Endodermal cell (in vitro differentiated cells): Measurements from ENCODE around the gene ATRN. TPM values are rescaled to one million over a fixed set of nuclear protein-coding genes. Genes with fewer than 3 reads are reported as not detected.

Experiments
- DNase-seq: peaks from one replicate; pipeline ENCODE4 v3.0.0-alpha.2; 2017
- H3K27ac ChIP-seq: 2 replicates; pipeline ENCODE4 v1.5.1; 2013; ENCODE audit warnings: mild to moderate bottlenecking, low read depth, low read length, moderate library complexity
- H3K27me3 ChIP-seq: 2 replicates; pipeline ENCODE4 v1.6.1; 2013; ENCODE audit warnings: mild to moderate bottlenecking, low read length, moderate library complexity; ENCODE audit not compliant: insufficient read depth, control insufficient read depth, poor library complexity, severe bottlenecking
- H3K36me3 ChIP-seq: 2 replicates; pipeline ENCODE4 v1.7.0; 2013; ENCODE audit warnings: mild to moderate bottlenecking, low read length, moderate library complexity; ENCODE audit not compliant: control insufficient read depth, insufficient read depth
- H3K4me1 ChIP-seq: one replicate; pipeline ENCODE4 v1.7.0; 2013; ENCODE audit warnings: low read length; ENCODE audit not compliant: control insufficient read depth, insufficient read depth
- H3K4me3 ChIP-seq: 2 replicates; pipeline ENCODE4 v1.5.1; 2013; ENCODE audit warnings: mild to moderate bottlenecking, low read length, moderate library complexity
- H3K9ac ChIP-seq: 2 replicates; pipeline ENCODE4 v1.6.1; 2013; ENCODE audit warnings: mild to moderate bottlenecking, low read length, moderate library complexity; ENCODE audit not compliant: poor library complexity, severe bottlenecking; ENCODE audit errors: extremely low read depth
- H3K9me3 ChIP-seq: 2 replicates; pipeline ENCODE4 v1.6.1; 2013; ENCODE audit warnings: mild to moderate bottlenecking, low read length, moderate library complexity; ENCODE audit not compliant: control insufficient read depth
- H3K27ac Mint-ChIP-seq: 2 replicates; pipeline ENCODE4 v1.8.0; 2020; ENCODE audit warnings: mixed read lengths
- H3K27me3 Mint-ChIP-seq: 2 replicates; pipeline ENCODE4 v1.8.0; 2021; ENCODE audit warnings: mild to moderate bottlenecking, mixed read lengths; ENCODE audit not compliant: insufficient read depth
- H3K36me3 Mint-ChIP-seq: 2 replicates; pipeline ENCODE4 v1.8.0; 2020; ENCODE audit warnings: low read depth, mixed read lengths
- H3K4me1 Mint-ChIP-seq: 2 replicates; pipeline ENCODE4 v1.8.0; 2020; ENCODE audit warnings: mixed read lengths
- H3K4me3 Mint-ChIP-seq: 2 replicates; pipeline ENCODE4 v1.8.0; 2020; ENCODE audit warnings: mild to moderate bottlenecking, moderate library complexity, mixed read lengths
- H3K9me3 Mint-ChIP-seq: 2 replicates; pipeline ENCODE4 v1.8.0; 2020; ENCODE audit warnings: mild to moderate bottlenecking, mixed read lengths
- WGBS, 2 experiments: methylation state at CpG; one replicate each; pipeline versions ENCODE4 v1.1.5 to v1.1.7; 2013; ENCODE audit warnings: missing lambda C conversion rate in 2 of 2, mixed read lengths in 1 of 2; ENCODE audit not compliant: insufficient coverage in 1 of 2, insufficient read length in 1 of 2; 5-methylcytosine and 5-hydroxymethylcytosine counted together
- total RNA-seq, 2 donors: library from RNA; stranded (reverse); fragmentation: NEBNext Ultra II Directional in 1 of 2; extraction: Animal tissue kit (Norgen Biotek cat#: 25700) in 1 of 2; gene quantifications; 2 replicates in 1 of 2; 3 replicates in 1 of 2; pipeline ENCODE4 v1.2.1, GENCODE V29; 2021
- TF ChIP-seq, protein P1 (sequence below): fragments of 200-600 bp; sonication (generic); conservative IDR thresholded peaks from 2 replicates; pipeline ENCODE4 v1.5.0; 2021; ENCODE audit warnings: antibody characterized with exemption, mild to moderate bottlenecking

ATRN gene
- total RNA-seq, 2 donors from 2014 or later = 27.4 to 31.2 TPM

GRCh38 chr20:3502878-3503277 is 32.1 kb downstream of the ATRN start:
- TF ChIP-seq, protein P1, sequence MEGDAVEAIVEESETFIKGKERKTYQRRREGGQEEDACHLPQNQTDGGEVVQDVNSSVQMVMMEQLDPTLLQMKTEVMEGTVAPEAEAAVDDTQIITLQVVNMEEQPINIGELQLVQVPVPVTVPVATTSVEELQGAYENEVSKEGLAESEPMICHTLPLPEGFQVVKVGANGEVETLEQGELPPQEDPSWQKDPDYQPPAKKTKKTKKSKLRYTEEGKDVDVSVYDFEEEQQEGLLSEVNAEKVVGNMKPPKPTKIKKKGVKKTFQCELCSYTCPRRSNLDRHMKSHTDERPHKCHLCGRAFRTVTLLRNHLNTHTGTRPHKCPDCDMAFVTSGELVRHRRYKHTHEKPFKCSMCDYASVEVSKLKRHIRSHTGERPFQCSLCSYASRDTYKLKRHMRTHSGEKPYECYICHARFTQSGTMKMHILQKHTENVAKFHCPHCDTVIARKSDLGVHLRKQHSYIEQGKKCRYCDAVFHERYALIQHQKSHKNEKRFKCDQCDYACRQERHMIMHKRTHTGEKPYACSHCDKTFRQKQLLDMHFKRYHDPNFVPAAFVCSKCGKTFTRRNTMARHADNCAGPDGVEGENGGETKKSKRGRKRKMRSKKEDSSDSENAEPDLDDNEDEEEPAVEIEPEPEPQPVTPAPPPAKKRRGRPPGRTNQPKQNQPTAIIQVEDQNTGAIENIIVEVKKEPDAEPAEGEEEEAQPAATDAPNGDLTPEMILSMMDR = no peak
- no peak for DNase-seq
- H3K4me1 Mint-ChIP-seq = no peaks in the 10 kb centered on the region
- Histone ChIP-seq H3K4me3 (no peak overlapping the region), H3K9ac (no peak overlapping the region), H3K36me3 (no peaks in the 10 kb centered on the region), H3K27me3 (no peaks in the 10 kb centered on the region), H3K4me1 (no peaks in the 10 kb centered on the region), H3K9me3 (no peaks in the 10 kb centered on the region), H3K27ac (no peak overlapping the region)
- WGBS, 2 experiments = 95% methylated on average over 2 of the region's 2 CpGs; no CpG with 5 or more reads in 1 of the 2 experiments
- no peaks in the 10 kb centered on the region for H3K36me3 Mint-ChIP-seq
- no peaks in the 10 kb centered on the region for H3K27me3 Mint-ChIP-seq
- H3K4me3 Mint-ChIP-seq = no peak overlapping the region
- H3K9me3 Mint-ChIP-seq = no peaks in the 10 kb centered on the region
- H3K27ac Mint-ChIP-seq = no peak overlapping the region

DNA sequence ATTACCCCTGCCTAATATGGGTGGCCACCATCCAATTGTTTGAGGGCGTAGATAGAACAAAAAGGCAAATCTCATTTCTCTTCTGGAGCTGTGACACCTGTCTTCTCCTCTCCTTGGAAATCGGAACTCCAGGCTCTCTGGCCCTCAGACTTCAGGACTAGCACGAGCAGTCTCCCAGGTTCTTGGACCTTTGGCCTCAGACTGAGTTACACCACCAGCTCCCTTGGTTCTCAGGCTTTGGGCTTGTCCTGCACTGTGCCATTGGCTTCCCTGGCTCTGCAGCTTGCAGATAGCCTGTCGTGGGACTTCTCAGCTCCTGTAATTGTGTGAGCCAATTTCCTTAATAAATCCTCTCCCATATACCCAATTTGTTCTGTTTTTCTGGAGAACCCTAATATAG is 34.3 kb downstream of the ATRN start:
- Histone ChIP-seq H3K9ac (no peak overlapping the region), H3K9me3 (no peaks in the 10 kb centered on the region), H3K4me1 (no peaks in the 10 kb centered on the region), H3K27ac (no peak overlapping the region), H3K27me3 (no peaks in the 10 kb centered on the region), H3K36me3 (no peaks in the 10 kb centered on the region), H3K4me3 (no peak overlapping the region)
- no peaks in the 10 kb centered on the region for H3K9me3 Mint-ChIP-seq
- H3K36me3 Mint-ChIP-seq = no peaks in the 10 kb centered on the region
- H3K4me1 Mint-ChIP-seq = no peaks in the 10 kb centered on the region
- no peak overlapping the region for H3K27ac Mint-ChIP-seq
- WGBS, 2 experiments = 91 to 93% methylated on average over 4 of the region's 4 CpGs
- H3K4me3 Mint-ChIP-seq = no peak overlapping the region
- H3K27me3 Mint-ChIP-seq = no peaks in the 10 kb centered on the region
- DNase-seq = no peak
- TF ChIP-seq, protein P1 = no peak

DNA sequence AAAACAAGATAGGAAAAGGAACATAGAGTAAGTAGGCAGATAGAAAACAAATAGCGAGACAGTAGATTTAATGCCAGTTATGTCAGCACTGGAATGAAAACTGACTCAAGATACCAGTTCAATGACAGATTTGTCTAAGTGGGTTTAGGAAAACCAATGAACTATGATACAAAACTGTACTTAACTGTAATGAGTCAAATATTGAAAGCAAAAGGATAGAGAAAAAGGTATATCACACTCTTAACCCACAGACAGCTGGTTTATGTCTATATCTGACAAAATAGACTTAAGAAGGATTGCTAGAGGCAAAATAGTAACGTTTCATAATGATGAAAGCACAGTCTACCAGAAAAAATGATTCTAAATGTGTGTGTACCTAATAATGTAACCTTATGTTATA is 38.2 kb downstream of the ATRN start:
- Mint-ChIP-seq H3K4me1 (no peaks in the 10 kb centered on the region), H3K36me3 (no peaks in the 10 kb centered on the region), H3K27ac (no peak overlapping the region), H3K4me3 (no peak overlapping the region), H3K27me3 (no peaks in the 10 kb centered on the region), H3K9me3 (peaks cover 2% of the 10 kb centered on the region)
- no peak overlapping the region for H3K27ac ChIP-seq
- H3K4me1 ChIP-seq = no peaks in the 10 kb centered on the region
- no peak overlapping the region for H3K9ac ChIP-seq
- no peak for DNase-seq
- no peaks in the 10 kb centered on the region for H3K9me3 ChIP-seq
- H3K27me3 ChIP-seq = no peaks in the 10 kb centered on the region
- TF ChIP-seq, protein P1 = no peak
- no peaks in the 10 kb centered on the region for H3K36me3 ChIP-seq
- H3K4me3 ChIP-seq = no peak overlapping the region
- WGBS, 2 experiments = 81 to 91% methylated on average over 2 of the region's 2 CpGs
